ENCODE results near the gene ZFYVE28.

The ZFYVE28 gene

GRCh38 chr4:2412534-2412884 is 5.9 kb downstream of the ZFYVE28 start:
- no peak for TF ChIP-seq RAD21 (IDR thresholded peaks at IDR 0.05; ENCODE audit: low read depth)
- TF ChIP-seq, protein P1, sequence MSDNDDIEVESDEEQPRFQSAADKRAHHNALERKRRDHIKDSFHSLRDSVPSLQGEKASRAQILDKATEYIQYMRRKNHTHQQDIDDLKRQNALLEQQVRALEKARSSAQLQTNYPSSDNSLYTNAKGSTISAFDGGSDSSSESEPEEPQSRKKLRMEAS (IDR thresholded peaks at IDR 0.05), result no peak
- TF ChIP-seq, protein P2, sequence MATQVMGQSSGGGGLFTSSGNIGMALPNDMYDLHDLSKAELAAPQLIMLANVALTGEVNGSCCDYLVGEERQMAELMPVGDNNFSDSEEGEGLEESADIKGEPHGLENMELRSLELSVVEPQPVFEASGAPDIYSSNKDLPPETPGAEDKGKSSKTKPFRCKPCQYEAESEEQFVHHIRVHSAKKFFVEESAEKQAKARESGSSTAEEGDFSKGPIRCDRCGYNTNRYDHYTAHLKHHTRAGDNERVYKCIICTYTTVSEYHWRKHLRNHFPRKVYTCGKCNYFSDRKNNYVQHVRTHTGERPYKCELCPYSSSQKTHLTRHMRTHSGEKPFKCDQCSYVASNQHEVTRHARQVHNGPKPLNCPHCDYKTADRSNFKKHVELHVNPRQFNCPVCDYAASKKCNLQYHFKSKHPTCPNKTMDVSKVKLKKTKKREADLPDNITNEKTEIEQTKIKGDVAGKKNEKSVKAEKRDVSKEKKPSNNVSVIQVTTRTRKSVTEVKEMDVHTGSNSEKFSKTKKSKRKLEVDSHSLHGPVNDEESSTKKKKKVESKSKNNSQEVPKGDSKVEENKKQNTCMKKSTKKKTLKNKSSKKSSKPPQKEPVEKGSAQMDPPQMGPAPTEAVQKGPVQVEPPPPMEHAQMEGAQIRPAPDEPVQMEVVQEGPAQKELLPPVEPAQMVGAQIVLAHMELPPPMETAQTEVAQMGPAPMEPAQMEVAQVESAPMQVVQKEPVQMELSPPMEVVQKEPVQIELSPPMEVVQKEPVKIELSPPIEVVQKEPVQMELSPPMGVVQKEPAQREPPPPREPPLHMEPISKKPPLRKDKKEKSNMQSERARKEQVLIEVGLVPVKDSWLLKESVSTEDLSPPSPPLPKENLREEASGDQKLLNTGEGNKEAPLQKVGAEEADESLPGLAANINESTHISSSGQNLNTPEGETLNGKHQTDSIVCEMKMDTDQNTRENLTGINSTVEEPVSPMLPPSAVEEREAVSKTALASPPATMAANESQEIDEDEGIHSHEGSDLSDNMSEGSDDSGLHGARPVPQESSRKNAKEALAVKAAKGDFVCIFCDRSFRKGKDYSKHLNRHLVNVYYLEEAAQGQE (IDR thresholded peaks at IDR 0.05; ENCODE audit: low read depth), result no peak
- TF ChIP-seq YY1 (IDR thresholded peaks at IDR 0.05; ENCODE audit: low read depth), result no peak
- no peak for TF ChIP-seq EGR1 (IDR thresholded peaks at IDR 0.05)
- no peak for TF ChIP-seq CEBPB (IDR thresholded peaks at IDR 0.05)
- no peak for TF ChIP-seq CREB1 (IDR thresholded peaks at IDR 0.05; ENCODE audit: low read depth)
- TF ChIP-seq USF1 (IDR thresholded peaks at IDR 0.05), result no peak
- no peak for TF ChIP-seq ZBTB7A (IDR thresholded peaks at IDR 0.05; ENCODE audit: low read depth)
- no peak for TF ChIP-seq TAF1 (IDR thresholded peaks at IDR 0.05; ENCODE audit: low read depth)
- TF ChIP-seq FOXM1 (IDR thresholded peaks at IDR 0.05; ENCODE audit: borderline replicate concordance, low read depth), result no peak
- TF ChIP-seq TCF12 (IDR thresholded peaks at IDR 0.05; ENCODE audit: low read depth), result no peak
- no peak for TF ChIP-seq NFIC (IDR thresholded peaks at IDR 0.05)
- no peak for TF ChIP-seq EP300 (IDR thresholded peaks at IDR 0.05; ENCODE audit: borderline replicate concordance)
- TF ChIP-seq TEAD4 (IDR thresholded peaks at IDR 0.05), result no peak

- no peak for TF ChIP-seq NFIC (IDR thresholded peaks at IDR 0.05)
- TF ChIP-seq CEBPB (IDR thresholded peaks at IDR 0.05), result no peak
- no peak for TF ChIP-seq ZBTB7A (IDR thresholded peaks at IDR 0.05; ENCODE audit: low read depth)
- no peak for TF ChIP-seq RAD21 (IDR thresholded peaks at IDR 0.05; ENCODE audit: low read depth)
- TF ChIP-seq TAF1 (IDR thresholded peaks at IDR 0.05; ENCODE audit: low read depth), result no peak
- TF ChIP-seq, protein P2 (IDR thresholded peaks at IDR 0.05; ENCODE audit: low read depth), result no peak
- TF ChIP-seq EP300 (IDR thresholded peaks at IDR 0.05; ENCODE audit: borderline replicate concordance), result no peak
- TF ChIP-seq CREB1 (IDR thresholded peaks at IDR 0.05; ENCODE audit: low read depth), result no peak
- no peak for TF ChIP-seq EGR1 (IDR thresholded peaks at IDR 0.05)
- TF ChIP-seq TEAD4 (IDR thresholded peaks at IDR 0.05), result no peak
- no peak for TF ChIP-seq FOXM1 (IDR thresholded peaks at IDR 0.05; ENCODE audit: borderline replicate concordance, low read depth)
- TF ChIP-seq USF1 (IDR thresholded peaks at IDR 0.05), result no peak
- no peak for TF ChIP-seq TCF12 (IDR thresholded peaks at IDR 0.05; ENCODE audit: low read depth)
- TF ChIP-seq YY1 (IDR thresholded peaks at IDR 0.05; ENCODE audit: low read depth), result no peak
- TF ChIP-seq, protein P1 (IDR thresholded peaks at IDR 0.05), result no peak
Measured at GRCh38 chr4:2411786-2412510, 6.5 kb downstream of the ZFYVE28 start.

GRCh38 chr4:2409381-2409783 is 9.1 kb downstream of the ZFYVE28 start:
- TF ChIP-seq CREB1 (IDR thresholded peaks at IDR 0.05; ENCODE audit: low read depth) (no peak), RAD21 (IDR thresholded peaks at IDR 0.05; ENCODE audit: low read depth) (no peak), USF1 (IDR thresholded peaks at IDR 0.05) (no peak), TEAD4 (IDR thresholded peaks at IDR 0.05) (no peak), YY1 (IDR thresholded peaks at IDR 0.05; ENCODE audit: low read depth) (no peak), CEBPB (IDR thresholded peaks at IDR 0.05) (no peak), FOXM1 (IDR thresholded peaks at IDR 0.05; ENCODE audit: borderline replicate concordance, low read depth) (no peak), TCF12 (IDR thresholded peaks at IDR 0.05; ENCODE audit: low read depth) (no peak), TAF1 (IDR thresholded peaks at IDR 0.05; ENCODE audit: low read depth) (no peak)
- TF ChIP-seq, protein P1 (IDR thresholded peaks at IDR 0.05), result no peak
- TF ChIP-seq, protein P2 (IDR thresholded peaks at IDR 0.05; ENCODE audit: low read depth), result no peak
